Eye (tissue), 1 donor: ENCODE results near the gene BTNL2.
A peak's percentile ranks its signal among the peaks of the same experiment; 100 is the strongest.

Source experiments
- DNase-seq: peaks from one replicate; pipeline ENCODE4 v3.0.0-alpha.2; 2015

BTNL2 gene

GRCh38 chr6:32413427-32414047 is 6.6 kb upstream of the BTNL2 start:
- peak; percentile 91 for DNase-seq

- DNase-seq, result no peak
Observed at GRCh38 chr6:32411566-32412327, 4.8 kb upstream of the BTNL2 start.

DNA sequence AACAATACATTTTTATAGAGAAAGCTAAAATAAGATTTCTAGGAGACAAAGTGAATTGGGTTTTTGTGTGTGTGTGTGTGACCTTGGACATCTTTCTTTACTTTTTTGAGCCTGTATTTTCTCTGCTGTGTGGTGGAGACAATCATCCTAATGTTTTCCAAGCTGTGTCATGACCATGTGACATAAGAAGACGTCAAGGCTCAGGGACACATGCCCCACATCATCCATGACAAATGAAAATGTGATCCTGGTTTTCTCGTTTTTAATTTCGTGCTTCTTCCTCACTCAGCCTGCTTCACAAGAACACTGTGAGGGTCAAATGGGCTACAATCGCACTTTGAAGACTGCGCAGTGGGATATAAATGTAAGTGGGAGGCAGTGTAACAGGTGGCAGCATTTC is 3.9 kb upstream of the BTNL2 start:
- no peak for DNase-seq

- no peak for DNase-seq
Observed at GRCh38 chr6:32406197-32406596, 784 bp downstream of the BTNL2 start.

- no peak for DNase-seq
Observed at GRCh38 chr6:32405656-32406055, 1.3 kb downstream of the BTNL2 start.

DNA sequence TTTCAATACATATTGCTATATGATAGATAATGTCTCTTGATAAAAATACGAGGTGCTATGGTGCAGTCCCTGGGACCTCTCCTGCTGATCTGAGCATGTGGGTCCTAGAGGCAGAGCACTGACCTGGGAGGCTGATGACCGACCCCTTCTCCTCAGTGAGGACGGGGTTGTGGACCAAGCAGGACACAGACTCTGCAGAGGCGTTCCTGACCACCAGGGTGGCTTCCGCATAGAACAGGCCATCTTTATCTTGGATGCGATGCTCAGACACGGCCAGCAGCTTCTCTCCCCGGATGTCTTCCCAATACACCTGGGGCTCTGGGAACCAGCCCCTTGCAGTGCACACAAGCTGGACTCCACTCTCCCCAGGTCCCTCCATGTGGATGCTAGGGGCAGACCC is 4.2 kb downstream of the BTNL2 start:
- no peak for DNase-seq

DNA sequence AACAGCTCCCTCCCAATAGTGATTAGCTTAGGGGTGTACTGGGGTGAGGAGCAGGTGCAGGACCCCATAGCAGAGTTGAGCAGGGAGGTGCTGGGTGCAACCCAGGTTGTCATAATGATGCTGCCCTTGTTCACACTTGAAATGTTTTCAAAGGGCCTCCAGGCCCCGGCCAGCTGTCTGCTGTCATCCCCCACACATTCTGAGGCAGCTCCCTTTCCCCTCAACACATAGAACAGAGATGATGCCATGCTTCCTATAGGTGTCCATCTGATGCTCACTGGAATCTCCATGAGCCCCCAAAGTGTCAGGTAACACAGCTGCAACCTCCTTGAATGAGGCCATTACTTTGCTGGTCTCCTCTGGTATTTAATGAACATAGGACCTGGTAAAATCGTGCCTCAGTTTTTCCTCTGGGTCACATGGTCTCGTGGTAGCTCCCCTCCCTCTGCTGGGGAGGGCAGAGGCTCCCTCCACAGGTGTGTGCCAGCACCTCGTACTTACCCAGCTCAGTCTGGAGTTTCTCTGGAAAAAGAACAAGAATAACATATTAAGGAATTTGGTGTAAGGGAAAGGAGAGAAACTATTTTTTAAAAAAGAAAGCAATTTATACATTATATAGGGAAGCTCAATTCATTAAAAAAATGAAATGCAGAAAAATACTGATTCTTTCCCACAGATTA is 5.6 kb downstream of the BTNL2 start:
- DNase-seq, result no peak

DNA sequence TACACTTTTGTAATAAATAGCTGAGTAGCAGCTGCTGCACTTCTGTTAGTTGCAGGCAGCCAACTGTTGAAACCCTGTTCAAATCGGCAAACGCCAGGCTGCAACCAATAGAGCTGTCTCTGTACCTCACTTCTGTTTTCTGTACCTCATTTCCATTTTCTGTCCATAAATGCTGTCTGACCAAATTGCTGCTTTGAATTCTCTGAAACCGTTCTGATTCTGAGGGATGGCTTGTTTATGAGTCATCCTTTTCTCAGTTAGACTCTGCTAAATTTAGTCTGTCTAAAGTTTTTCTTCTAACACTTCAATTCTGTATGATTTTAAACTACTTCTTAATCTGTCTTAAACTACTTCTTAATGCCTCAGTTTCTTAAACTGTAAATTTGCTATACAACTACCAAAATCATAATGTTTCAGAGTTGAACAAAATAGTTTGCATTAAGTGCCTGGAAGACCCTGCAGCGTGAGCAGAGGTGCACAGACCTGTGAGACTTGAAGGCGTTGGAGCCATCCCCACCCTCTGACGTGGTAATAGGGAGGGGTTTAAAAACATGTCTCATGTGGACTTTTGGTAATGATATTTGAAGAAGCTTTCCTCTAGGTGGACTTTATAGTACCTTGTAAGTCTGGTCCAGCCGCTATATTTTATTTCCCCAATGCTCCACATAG is 9.6 kb downstream of the BTNL2 start:
- DNase-seq, result no peak

- no peak for DNase-seq
Observed at GRCh38 chr6:32396028-32396427, 11.0 kb downstream of the BTNL2 start.

DNA sequence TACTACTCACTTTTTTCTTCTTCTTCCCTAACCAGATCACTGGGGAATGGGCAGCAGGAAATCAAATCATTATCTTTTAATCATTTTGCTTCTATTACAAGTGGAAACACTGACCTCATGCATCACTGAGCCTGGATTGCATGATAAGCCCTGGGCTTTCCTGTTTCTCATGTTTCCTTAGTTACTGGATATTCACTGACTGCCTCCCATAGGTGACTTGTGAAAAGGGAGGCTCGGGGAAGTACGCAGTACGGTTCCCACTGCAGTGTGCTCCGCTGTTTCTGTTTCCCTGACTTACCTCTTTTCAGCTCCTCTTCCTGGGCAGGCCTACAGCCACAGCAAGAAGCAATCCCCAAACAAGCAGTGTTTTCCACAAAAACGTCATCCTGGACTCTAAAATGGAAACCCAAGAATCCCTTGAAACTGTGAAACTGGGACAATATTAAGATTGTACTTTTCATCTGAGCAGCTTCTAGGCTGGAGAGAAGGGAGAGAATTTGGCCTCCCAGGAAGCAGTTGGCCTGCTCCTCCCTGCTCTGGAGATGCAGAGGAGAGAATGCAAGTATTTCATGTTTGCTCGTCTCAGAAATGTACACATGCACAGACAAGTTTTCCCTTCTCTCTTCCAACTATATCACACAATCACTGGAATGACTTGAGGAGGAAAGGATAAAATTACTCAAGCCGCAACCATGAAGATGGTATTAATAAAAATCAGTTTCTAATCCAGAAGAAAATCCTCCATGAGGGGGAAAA is 13.1 kb downstream of the BTNL2 start:
- DNase-seq, result peak; percentile 60

DNA sequence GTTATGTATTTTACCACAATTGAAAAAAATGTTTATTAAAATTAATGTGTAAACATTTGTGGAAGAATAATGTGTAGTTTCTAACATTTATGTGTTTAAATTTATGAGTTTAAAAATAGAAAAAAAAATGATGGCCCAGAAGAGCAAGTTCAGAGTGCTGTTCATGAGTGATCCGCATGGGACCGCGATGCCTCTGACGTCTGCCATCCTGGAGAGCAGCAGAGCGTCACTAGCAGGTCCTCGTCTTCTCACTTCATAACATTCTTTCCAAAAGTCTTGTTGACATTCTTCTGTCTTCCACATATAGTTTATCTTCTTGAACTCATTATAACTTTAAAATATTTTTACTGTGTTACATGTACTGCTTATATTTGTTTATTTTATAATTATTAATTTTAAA is 15.5 kb downstream of the BTNL2 start:
- no peak for DNase-seq

DNA sequence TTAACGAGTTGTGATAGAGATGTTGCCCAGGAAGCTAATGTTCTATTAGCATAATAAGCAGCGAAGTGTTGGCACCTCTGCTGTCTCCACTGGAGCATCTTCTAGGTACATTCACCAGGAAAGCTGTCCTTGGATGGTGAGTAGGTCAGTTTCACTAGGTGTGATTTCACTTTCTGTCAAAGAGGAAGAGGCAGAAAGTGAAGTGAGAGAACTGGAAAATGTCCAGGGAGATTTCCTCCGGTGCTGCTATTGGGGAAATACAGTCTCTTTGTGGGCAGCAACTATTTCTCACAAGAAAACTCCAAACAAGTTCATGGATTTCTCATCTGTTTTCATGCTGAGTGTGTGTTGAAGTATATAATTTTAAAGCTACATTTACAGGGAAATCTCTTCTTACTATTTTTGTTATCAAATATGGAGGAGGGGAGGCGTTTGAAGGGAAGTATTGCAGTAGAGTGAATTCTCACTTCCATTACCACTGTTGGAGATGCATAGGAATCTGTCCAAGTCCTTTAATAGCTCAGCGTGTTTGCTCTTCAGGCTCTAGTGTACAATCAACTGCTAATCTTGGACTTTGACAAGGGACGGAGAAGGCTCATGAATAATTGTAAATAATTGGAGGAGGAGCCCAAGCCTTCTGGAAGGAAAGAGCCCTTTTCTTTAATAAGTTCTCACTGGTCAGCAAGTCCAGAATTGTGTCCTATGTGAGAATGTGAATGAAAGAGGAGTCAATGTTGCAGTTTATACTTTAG is 19.2 kb downstream of the BTNL2 start:
- DNase-seq, result no peak

GRCh38 chr6:32386040-32386439 is 20.9 kb downstream of the BTNL2 start:
- DNase-seq, result no peak

DNA sequence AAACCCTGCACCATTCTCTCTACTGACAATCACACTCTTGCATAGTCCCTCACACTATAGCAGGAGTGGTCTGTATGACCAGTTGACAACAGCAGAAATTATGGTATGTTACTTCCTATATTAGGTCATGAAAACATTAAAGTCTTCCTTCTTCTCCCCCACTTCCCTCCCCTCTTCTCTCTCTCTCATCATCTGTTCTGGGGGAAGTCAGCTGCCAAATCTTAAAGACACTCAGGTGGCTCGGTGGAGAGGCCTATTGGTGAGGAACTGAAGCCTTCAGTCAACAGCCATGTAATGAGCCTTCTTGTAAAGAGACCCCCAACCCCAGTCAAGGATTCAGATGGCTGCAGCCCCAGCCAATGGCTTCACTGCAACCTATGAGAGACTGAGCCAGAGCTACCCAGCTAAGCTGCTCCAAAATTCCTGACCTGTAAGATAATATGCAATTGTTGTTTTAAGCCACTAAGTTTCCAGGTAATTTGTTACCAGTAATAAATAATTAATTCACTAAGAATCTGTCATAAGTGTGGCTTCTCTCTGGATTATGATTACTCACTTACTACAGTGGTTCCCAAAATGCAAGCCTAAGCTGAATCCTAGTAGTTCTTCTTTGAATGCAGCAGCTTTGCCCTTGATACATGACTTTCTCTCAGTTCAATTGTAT is 24.1 kb downstream of the BTNL2 start:
- DNase-seq, result no peak

DNA sequence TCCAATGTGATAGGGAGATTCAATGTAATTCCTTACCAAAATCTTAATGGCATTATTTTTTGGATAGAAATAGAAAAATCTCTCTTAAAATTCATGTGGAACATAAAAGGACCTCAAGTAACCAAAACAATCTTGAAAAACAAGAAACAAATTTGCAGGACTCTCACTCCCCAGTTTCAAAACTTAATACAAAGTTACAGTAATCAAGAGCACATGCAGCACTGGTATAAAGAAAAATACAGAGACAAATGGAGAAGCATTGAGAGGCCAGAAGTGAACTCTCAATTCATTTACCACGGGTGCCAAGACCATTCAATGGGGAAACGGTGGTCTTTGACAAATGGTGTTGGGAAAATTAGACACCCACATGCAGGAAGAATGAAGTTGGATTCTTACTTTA is 27.4 kb downstream of the BTNL2 start:
- DNase-seq, result no peak

DNA sequence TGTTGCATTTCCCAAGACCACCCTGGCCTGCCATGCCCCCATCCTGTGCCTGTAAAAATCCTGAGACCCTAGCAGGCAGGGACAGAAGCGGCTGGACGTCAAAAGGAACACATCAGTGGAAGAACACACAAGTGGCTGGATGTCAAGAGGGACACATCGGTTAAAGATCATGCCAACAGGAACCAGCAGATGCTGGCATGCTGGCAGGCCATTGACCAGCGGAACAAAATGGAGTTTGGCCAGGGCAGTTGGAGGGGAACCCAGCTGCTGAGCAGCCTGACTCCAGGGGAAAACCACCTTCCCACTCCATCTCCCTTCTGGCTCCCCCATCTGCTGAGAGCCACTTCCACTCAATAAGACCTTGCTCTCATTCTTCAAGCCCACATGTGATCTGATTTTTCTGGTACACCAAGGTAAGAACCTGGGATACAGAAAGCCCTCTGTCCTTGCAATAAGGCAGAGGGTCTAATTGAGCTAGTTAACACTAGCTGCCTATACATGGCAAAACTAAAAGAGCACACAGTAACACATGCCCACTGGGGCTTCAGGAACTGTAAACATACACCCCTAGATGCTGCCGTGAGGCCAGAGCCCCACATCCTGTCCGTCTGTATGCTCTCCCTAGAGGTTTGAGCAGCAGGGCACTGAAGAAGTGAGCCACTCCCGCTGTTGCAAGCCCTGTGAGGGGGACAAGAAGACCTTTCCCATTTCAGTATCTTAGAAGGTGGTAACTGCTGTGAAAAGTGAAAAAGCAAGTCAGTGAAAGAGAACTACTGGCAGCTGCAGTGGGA is 31.0 kb downstream of the BTNL2 start:
- no peak for DNase-seq

- DNase-seq, result no peak
Observed at GRCh38 chr6:32371803-32372202, 35.2 kb downstream of the BTNL2 start, which contains the start of gene TSBP1. Gene TSBP1 (minus strand): TSS chr6:32371903. CDS start chr6:32371706, 197 bp downstream.

GRCh38 chr6:32371229-32371628 is 35.8 kb downstream of the BTNL2 start:
- no peak for DNase-seq

GRCh38 chr6:32370505-32370904 is 36.5 kb downstream of the BTNL2 start:
- no peak for DNase-seq

DNA sequence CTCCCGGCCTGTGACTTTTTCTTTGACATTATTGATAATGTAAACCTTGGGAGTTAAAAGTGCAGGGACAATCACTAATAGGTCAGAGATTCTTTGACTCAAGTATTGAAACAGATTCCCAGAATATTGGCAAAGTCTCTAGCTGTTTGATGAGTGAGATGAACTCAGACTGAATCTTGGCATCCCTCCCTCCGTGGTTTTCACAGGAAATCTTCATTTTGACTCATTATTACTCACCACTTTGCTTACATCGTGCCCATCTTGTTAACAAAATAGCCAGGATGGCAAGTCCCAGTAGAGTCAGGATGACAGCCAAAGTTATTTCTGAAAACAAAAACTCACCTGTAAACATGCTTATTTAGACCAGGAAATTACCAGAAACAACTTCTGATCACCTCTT is 37.3 kb downstream of the BTNL2 start:
- no peak for DNase-seq

GRCh38 chr6:32367644-32368043 is 39.3 kb downstream of the BTNL2 start:
- no peak for DNase-seq
